Fibroblast of skin of right biceps (primary cell): ENCODE data around the gene STX16.
A peak's percentile ranks its signal among the peaks of the same experiment; 100 is the strongest.

Source experiments
- DNase-seq: peaks from one replicate; pipeline ENCODE4 v3.0.0-alpha.2; 2013

The STX16 gene

GRCh38 chr20:58655328-58656107 lies 4.4 kb downstream of the STX16 start:
- no peak for DNase-seq

DNA sequence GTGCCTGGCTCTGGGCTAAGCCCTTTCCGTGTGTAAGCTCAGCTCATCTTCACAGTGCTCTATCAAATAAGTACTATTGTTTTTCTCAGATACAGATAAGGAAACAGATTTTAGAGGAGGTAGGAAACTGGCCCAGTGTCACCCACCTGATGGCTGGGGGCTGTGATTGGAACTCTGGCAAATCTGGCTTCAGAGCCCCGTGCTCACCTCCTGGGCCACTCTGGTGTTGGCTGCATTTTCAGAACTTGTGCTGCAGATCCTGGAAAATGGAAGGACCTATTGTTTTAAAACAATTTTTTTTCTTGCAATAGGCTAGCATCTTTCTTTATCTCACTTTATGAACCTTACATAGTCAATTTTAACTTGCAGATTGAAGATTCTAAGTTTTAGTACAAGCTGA lies 5.7 kb downstream of the STX16 start:
- DNase-seq, result no peak

GRCh38 chr20:58657262-58657661 lies 6.2 kb downstream of the STX16 start:
- DNase-seq, result no peak

- DNase-seq, result no peak
Measured at GRCh38 chr20:58657986-58658385, 6.9 kb downstream of the STX16 start.

DNA sequence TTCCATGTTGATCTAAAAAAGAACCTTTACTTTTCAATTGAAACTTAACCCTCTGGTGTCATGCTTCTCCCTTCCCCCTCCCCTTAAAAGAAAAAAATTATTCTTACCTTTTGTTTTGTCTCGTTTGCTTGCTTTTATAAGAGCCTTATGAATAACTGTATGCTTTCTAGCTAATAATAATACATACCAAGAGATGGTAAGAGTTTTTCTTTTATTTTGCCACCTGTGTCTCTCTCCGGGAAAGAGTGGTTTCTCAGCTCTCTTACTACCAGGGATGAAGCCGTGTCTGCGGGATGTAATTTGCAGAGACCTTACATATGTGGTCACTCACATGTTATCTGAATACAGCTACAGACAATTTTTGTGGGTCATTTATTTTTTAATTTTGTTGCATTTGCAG lies 7.7 kb downstream of the STX16 start:
- no peak for DNase-seq

- DNase-seq, result no peak
Measured at GRCh38 chr20:58659841-58660240, 8.8 kb downstream of the STX16 start.

DNA sequence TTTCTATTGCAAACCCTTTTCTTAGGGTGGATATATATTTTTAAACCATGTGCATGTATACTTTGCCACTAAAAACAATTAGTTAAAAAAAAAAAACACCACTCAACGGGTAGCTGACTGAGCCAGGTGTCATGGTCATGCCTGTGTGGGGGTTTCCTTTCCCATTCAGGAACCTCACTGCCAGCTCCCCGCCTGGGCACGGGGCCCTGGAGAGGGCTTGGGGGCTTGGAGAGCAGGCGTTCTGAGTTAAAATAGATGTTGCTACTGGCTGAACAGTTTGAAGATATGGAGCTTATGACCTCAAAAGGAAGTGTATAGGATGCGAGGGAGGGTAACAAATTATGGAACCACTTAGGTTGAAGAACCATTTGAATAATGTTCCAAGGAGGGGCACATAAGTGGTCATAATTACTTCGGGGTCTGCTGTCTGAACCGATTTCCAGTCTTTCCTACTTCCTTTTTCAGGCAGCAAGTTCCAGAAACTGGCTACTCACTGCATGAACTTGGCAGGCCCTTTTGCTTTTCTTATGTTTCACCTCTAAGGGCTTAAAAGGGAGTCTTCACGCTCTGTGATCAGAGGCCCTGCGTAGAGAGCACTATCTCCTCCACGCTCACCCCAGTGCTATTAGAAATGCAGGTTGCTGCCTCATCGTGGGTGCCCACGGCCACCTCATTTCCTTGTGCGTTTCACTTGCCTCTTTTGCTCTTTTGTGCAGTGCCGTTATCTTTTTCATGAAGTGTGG lies 9.9 kb downstream of the STX16 start:
- no peak for DNase-seq

- no peak for DNase-seq
Measured at GRCh38 chr20:58661598-58662473, 10.8 kb downstream of the STX16 start.

- DNase-seq, result no peak
Measured at GRCh38 chr20:58664331-58664730, 13.2 kb downstream of the STX16 start.

- DNase-seq, result no peak
Measured at GRCh38 chr20:58664883-58665282, 13.8 kb downstream of the STX16 start.

- DNase-seq, result no peak
Measured at GRCh38 chr20:58665606-58666005, 14.5 kb downstream of the STX16 start.

GRCh38 chr20:58666702-58667101 lies 15.6 kb downstream of the STX16 start:
- DNase-seq, result no peak

- no peak for DNase-seq
Measured at GRCh38 chr20:58667975-58668374, 16.9 kb downstream of the STX16 start.

DNA sequence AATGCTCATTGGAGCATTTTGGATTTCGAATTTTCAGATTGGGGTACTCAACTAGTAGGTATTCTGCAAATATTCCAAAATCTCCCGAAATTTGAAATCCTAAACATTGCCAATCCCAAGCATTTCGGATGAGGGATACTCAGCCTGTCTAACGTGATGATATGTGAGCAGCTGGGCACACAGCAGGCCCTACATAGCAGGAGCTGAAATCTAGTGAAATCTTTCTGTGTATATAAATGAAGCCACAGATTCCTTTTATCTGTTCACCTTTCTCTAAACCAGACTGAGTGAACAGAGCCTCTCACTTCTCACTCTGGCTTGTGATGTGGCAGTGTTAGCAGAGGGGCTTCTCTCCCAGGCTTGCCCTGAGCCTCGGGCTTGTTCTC lies 17.8 kb downstream of the STX16 start:
- DNase-seq, result no peak

DNA sequence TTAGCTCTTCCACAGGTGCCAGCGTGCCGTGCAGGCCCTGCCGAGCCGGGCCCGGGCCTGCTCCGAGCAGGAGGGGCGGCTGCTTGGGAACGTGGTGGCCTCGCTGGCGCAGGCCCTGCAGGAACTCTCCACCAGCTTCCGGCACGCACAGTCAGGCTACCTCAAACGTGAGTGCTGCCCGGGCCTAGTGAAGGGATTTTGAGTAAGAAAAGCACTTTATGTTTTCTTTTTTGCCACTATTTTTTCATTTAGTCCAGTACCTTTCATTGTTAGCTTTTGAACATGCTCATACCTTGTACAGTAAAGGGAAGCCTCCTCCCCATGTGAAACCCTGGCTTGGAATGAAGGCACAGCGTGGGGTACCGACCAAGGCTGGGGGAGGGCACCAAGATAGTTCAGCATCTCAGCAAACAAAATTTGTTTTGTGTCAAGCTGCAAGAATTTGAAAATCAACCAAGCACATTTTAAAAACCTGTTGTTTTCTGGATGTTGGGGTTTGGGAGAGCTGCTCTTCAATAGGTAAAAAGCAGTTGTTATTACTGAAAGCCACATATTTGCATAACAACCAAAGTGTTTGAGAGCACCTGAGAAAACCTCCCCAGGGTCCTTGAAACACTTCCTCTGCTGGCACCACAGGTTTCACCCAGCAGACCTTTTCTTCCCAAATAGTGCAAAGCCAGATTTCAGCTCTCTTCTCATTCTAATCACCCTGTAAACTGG lies 18.4 kb downstream of the STX16 start:
- no peak for DNase-seq

- DNase-seq, result peak; percentile 18
Measured at GRCh38 chr20:58670102-58670501, 19.0 kb downstream of the STX16 start.

GRCh38 chr20:58670659-58671058 lies 19.6 kb downstream of the STX16 start:
- DNase-seq, result no peak

DNA sequence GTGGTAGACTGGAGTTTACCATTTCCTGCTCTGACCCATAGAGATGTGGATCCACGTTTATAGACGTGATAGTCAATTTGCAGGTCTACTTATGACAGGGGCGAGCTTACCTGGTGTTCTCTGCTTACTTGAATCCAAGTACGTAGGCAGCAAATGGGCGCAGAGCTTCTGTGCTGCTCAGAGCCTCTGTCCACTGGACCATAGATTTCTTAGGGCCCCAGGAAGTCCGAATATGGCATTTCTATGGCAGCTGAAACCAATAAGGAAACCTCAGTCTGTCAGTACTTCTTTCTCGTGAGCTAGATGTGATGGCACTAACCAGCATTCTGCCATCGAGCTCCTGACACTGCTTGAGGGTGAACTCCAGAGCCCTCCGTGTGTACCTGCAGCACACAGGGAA lies 22.0 kb downstream of the STX16 start:
- no peak for DNase-seq

- no peak for DNase-seq
Measured at GRCh38 chr20:58675146-58675584, 24.1 kb downstream of the STX16 start.

DNA sequence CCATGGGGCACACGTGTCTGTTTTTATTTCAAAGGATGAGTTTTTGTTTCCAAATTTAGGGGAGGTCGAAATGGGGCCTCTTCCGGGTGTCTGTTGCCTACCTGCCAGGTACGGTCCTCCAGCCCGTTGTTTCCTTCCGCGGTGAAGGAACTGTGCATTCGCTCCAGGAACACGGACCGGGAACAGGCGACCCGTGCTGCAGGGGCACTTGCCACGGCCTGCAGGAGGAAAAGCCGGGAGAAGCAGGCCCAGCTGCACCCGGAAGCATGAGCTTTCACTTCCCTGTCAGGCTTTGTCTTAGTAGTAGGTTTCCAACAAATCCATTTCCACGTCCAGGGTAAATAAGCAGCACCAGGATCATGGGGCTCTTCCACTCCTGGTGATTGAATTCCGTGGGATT lies 24.6 kb downstream of the STX16 start:
- DNase-seq, result no peak

- DNase-seq, result no peak
Measured at GRCh38 chr20:58676161-58676560, 25.1 kb downstream of the STX16 start.

GRCh38 chr20:58677079-58677604 lies 26.1 kb downstream of the STX16 start:
- no peak for DNase-seq

- no peak for DNase-seq
Measured at GRCh38 chr20:58677808-58678207, 26.7 kb downstream of the STX16 start.
